Measurements from ENCODE around the gene NXPH4.

DNA sequence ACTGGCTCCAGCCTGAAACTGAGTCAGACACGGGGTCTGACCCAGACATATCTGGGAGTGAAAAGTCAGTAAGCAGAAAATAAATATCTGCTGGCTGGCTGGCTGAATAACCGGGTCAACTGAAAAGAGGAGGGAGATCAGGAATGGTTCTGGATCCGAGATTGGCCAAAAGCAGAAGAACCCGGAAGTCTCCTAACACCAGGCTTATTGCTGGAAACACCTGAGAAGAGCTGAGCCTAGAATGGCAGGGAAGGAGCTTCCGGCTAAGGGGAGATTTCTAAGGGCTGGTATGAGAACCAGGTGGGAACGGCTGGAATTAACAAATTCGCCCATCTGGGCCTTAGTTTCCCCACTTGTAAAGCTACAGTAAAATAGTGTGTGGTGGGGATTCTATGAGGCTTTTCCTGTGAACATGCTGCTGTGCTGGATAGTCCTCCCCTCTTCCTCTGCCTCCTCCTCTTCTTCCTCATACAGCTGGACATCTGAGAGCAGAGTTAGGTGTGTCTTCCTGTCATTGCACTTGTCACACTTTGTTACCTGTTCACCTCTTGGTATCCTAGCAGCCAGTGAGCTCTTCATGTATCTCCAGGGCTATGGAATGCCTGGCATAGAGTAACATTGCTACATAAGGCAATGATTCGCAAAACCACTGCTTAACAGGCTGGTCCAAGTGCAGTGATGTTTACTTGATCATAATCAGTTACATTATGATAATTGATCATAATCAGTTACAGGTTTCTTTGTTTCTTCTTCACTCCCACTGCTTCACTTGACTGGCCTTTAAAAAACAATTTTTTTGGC is 10.9 kb downstream of the NXPH4 start:
- TF ChIP-seq, protein P1, sequence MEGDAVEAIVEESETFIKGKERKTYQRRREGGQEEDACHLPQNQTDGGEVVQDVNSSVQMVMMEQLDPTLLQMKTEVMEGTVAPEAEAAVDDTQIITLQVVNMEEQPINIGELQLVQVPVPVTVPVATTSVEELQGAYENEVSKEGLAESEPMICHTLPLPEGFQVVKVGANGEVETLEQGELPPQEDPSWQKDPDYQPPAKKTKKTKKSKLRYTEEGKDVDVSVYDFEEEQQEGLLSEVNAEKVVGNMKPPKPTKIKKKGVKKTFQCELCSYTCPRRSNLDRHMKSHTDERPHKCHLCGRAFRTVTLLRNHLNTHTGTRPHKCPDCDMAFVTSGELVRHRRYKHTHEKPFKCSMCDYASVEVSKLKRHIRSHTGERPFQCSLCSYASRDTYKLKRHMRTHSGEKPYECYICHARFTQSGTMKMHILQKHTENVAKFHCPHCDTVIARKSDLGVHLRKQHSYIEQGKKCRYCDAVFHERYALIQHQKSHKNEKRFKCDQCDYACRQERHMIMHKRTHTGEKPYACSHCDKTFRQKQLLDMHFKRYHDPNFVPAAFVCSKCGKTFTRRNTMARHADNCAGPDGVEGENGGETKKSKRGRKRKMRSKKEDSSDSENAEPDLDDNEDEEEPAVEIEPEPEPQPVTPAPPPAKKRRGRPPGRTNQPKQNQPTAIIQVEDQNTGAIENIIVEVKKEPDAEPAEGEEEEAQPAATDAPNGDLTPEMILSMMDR (IDR thresholded peaks at IDR 0.05), result no peak
- TF ChIP-seq POLR2A (IDR thresholded peaks at IDR 0.05), result no peak

Measured in adrenal gland (tissue), 5 donors.